IPS-15b (cell line): ENCODE measurements around the gene HYI.
"Not testable (repeated sequence)": the region's sequence is repeated elsewhere in the genome, so short reads cannot be mapped to it uniquely, and the experiment has no call there.

Experiments used
- H3K27me3 ChIP-seq: one replicate; pipeline ENCODE4 v1.6.1; 2013; ENCODE audit warnings: low read length; ENCODE audit not compliant: control insufficient read depth, insufficient read depth
- H3K36me3 ChIP-seq: one replicate; pipeline ENCODE4 v1.6.1; 2013; ENCODE audit warnings: low read length; ENCODE audit not compliant: control insufficient read depth, insufficient read depth
- H3K4me1 ChIP-seq: one replicate; pipeline ENCODE4 v1.6.1; 2013; ENCODE audit warnings: mild to moderate bottlenecking, low read length; ENCODE audit not compliant: control insufficient read depth, insufficient read depth
- H3K4me3 ChIP-seq: one replicate; pipeline ENCODE4 v1.5.1; 2013; ENCODE audit warnings: low read depth, low read length
- H3K9ac ChIP-seq: one replicate; pipeline ENCODE4 v1.6.1; 2013; ENCODE audit warnings: low read depth, mild to moderate bottlenecking, low read length
- H3K9me3 ChIP-seq: one replicate; pipeline ENCODE4 v1.6.1; 2013; ENCODE audit warnings: mild to moderate bottlenecking, low read length; ENCODE audit not compliant: control insufficient read depth, insufficient read depth

The HYI gene

GRCh38 chr1:43420874-43421273 lies 32.9 kb downstream of the HYI start:
- Histone ChIP-seq H3K36me3 (peaks cover 35% of the 10 kb centered on the region), H3K4me1 (peaks cover 5% of the 10 kb centered on the region), H3K9me3 (no peaks in the 10 kb centered on the region)

GRCh38 chr1:43419627-43420425 lies 33.9 kb downstream of the HYI start:
- Histone ChIP-seq H3K9ac (no peak overlapping the region), H3K4me1 (peaks cover 5% of the 10 kb centered on the region), H3K36me3 (peaks cover 29% of the 10 kb centered on the region), H3K4me3 (no peak overlapping the region), H3K27me3 (no peaks in the 10 kb centered on the region), H3K9me3 (no peaks in the 10 kb centered on the region)

More at GRCh38 chr1:43420874-43421273, 32.9 kb downstream of the HYI start:
- Histone ChIP-seq H3K27me3 (no peaks in the 10 kb centered on the region), H3K4me3 (no peak overlapping the region), H3K9ac (no peak overlapping the region)

- H3K4me3 ChIP-seq, result no peak overlapping the region
- H3K36me3 ChIP-seq, result peaks cover 24% of the 10 kb centered on the region
- no peaks in the 10 kb centered on the region for H3K27me3 ChIP-seq
- H3K9me3 ChIP-seq, result no peaks in the 10 kb centered on the region
- H3K4me1 ChIP-seq, result peaks cover 5% of the 10 kb centered on the region
- H3K9ac ChIP-seq, result no peak overlapping the region
These were observed 34.9 kb downstream of the HYI start for GRCh38 chr1:43418858-43419257.

- Histone ChIP-seq H3K4me1 (no peaks in the 10 kb centered on the region), H3K4me3 (no peak overlapping the region), H3K9ac (no peak overlapping the region), H3K27me3 (no peaks in the 10 kb centered on the region), H3K36me3 (peaks cover 14% of the 10 kb centered on the region), H3K9me3 (no peaks in the 10 kb centered on the region)
These were observed 37.8 kb downstream of the HYI start for GRCh38 chr1:43415901-43416300.

- Histone ChIP-seq H3K36me3 (peaks cover 3% of the 10 kb centered on the region), H3K9ac (no peak overlapping the region), H3K4me3 (no peak overlapping the region), H3K4me1 (no peaks in the 10 kb centered on the region), H3K27me3 (no peaks in the 10 kb centered on the region), H3K9me3 (no peaks in the 10 kb centered on the region)
These were observed 39.0 kb downstream of the HYI start for GRCh38 chr1:43414634-43415223.

DNA sequence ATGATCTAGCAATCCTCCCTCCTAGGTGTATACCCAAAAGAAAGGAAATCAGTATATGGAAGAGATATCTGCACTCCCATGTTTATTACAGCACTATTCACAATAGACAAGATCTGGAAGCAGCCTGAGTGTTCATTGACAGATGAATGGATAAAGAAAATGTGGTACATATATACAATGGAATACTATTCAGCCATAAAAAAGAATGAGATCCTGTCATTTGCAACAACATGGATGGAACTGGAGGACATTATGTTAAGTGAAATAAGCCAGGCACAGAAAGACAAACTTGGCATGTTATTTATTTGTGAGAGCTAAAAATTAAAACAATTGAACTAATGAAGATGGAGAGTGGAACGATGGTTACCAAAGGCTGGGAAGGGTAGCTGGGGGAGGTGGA lies 40.3 kb downstream of the HYI start:
- not testable (repeated sequence) for H3K36me3 ChIP-seq, H3K4me1 ChIP-seq, H3K4me3 ChIP-seq, H3K9me3 ChIP-seq, H3K9ac ChIP-seq, H3K27me3 ChIP-seq

GRCh38 chr1:43410571-43410970 lies 43.2 kb downstream of the HYI start:
- Histone ChIP-seq H3K9me3 (no peaks in the 10 kb centered on the region), H3K4me3 (no peak overlapping the region), H3K36me3 (peaks cover 3% of the 10 kb centered on the region)

GRCh38 chr1:43405876-43406234 lies 47.9 kb downstream of the HYI start:
- H3K36me3 ChIP-seq, result peaks cover 14% of the 10 kb centered on the region
- H3K27me3 ChIP-seq, result no peaks in the 10 kb centered on the region
- H3K4me3 ChIP-seq, result no peak overlapping the region
- H3K9me3 ChIP-seq, result no peaks in the 10 kb centered on the region
- H3K4me1 ChIP-seq, result no peaks in the 10 kb centered on the region
- no peak overlapping the region for H3K9ac ChIP-seq

More at GRCh38 chr1:43410571-43410970, 43.2 kb downstream of the HYI start:
- Histone ChIP-seq H3K27me3 (no peaks in the 10 kb centered on the region), H3K4me1 (no peaks in the 10 kb centered on the region), H3K9ac (no peak overlapping the region)

GRCh38 chr1:43405219-43405875 lies 48.4 kb downstream of the HYI start:
- Histone ChIP-seq H3K9me3 (no peaks in the 10 kb centered on the region), H3K4me1 (no peaks in the 10 kb centered on the region), H3K36me3 (peaks cover 14% of the 10 kb centered on the region), H3K9ac (no peak overlapping the region), H3K27me3 (no peaks in the 10 kb centered on the region), H3K4me3 (no peak overlapping the region)

GRCh38 chr1:43404353-43404752 lies 49.4 kb downstream of the HYI start:
- H3K36me3 ChIP-seq, result peaks cover 14% of the 10 kb centered on the region
- no peak overlapping the region for H3K9ac ChIP-seq
- H3K4me3 ChIP-seq, result no peak overlapping the region
- no peaks in the 10 kb centered on the region for H3K4me1 ChIP-seq
- no peaks in the 10 kb centered on the region for H3K27me3 ChIP-seq
- H3K9me3 ChIP-seq, result no peaks in the 10 kb centered on the region

- peaks cover 14% of the 10 kb centered on the region for H3K36me3 ChIP-seq
- H3K9me3 ChIP-seq, result no peaks in the 10 kb centered on the region
- H3K9ac ChIP-seq, result no peak overlapping the region
- H3K27me3 ChIP-seq, result no peaks in the 10 kb centered on the region
- H3K4me3 ChIP-seq, result no peak overlapping the region
- H3K4me1 ChIP-seq, result no peaks in the 10 kb centered on the region
These were observed 51.5 kb downstream of the HYI start for GRCh38 chr1:43402089-43402865.
